Thoracic aorta (tissue), 2 donors: ENCODE measurements around the gene SFXN3. TPM values are rescaled to one million over a fixed set of nuclear protein-coding genes. Genes with fewer than 3 reads are reported as not detected.
A peak's percentile ranks its signal among the peaks of the same experiment; 100 is the strongest.

Source experiments
- ATAC-seq: fragments of 150-250 bp; one replicate; pipeline ENCODE4 v1.8.0; 2017; ENCODE audit warnings: low read depth; ENCODE audit not compliant: insufficient number of reproducible peaks, low FRiP score
- DNase-seq: peaks from one replicate; pipeline ENCODE4 v3.0.0-alpha.2; 2020; ENCODE audit warnings: low spot score
- H3K27ac ChIP-seq, 2 donors: fragments of 200-600 bp; sonication (generic); 1 replicate in 1 of 2; 2 replicates in 1 of 2; pipeline ENCODE4 v1.5.1; 2016; ENCODE audit warnings: mild to moderate bottlenecking in 2 of 2, moderate library complexity in 2 of 2
- H3K27me3 ChIP-seq: fragments of 200-600 bp; sonication (generic); replicated peaks from 2 replicates; pipeline ENCODE4 v1.6.0; 2016; ENCODE audit warnings: mild to moderate bottlenecking; ENCODE audit not compliant: insufficient read depth
- H3K36me3 ChIP-seq: fragments of 200-600 bp; sonication (generic); one replicate; pipeline ENCODE4 v1.5.1; 2016
- H3K4me1 ChIP-seq, 2 donors: fragments of 200-600 bp; sonication (generic); 1 replicate in 1 of 2; 2 replicates in 1 of 2; pipeline versions ENCODE4 v1.5.1 to v1.6.0; 2016; ENCODE audit warnings: low read depth in 2 of 2, mild to moderate bottlenecking in 1 of 2; ENCODE audit not compliant: control insufficient read depth in 1 of 2
- H3K4me3 ChIP-seq: fragments of 200-600 bp; sonication (generic); 2 replicates; pipeline ENCODE4 v1.5.1; 2016; ENCODE audit warnings: mild to moderate bottlenecking
- H3K9me3 ChIP-seq: fragments of 200-600 bp; sonication (generic); 2 replicates; pipeline ENCODE4 v1.5.1; 2016
- CTCF ChIP-seq: fragments of 200-600 bp; sonication (generic); IDR thresholded peaks from one replicate; pipeline ENCODE4 v1.5.1; 2019; ENCODE audit warnings: antibody characterized with exemption
- total RNA-seq, 2 donors: library from RNA; depleted of rRNA; stranded (reverse); fragments of >200 nt; gene quantifications; one replicate each; pipeline versions ENCODE4 v1.1.0 to v1.2.3, GENCODE V29; 2016

SFXN3 gene
- total RNA-seq, 2 donors from 2014 or later = 136 to 206 TPM

DNA sequence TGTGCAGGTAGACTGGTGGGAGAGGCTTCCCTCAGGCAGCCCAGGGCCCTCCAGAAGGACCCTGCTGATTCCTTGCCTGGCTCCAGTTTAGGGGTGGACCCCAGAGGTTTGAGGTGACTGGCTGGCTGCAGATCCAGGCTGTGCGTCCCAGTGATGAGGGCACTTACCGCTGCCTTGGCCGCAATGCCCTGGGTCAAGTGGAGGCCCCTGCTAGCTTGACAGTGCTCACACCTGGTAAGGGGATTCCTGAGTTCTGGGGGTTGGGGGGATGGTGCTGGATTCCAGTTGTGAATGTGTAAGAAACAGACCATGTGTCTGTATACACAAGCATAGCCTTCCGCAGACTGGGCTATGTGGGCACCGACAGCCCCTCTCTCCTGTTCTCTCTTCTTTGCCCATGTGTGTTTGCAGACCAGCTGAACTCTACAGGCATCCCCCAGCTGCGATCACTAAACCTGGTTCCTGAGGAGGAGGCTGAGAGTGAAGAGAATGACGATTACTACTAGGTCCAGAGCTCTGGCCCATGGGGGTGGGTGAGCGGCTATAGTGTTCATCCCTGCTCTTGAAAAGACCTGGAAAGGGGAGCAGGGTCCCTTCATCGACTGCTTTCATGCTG is 33.5 kb downstream of the SFXN3 start:
- DNase-seq (no peak), ATAC-seq (no peak)
- no peaks in the 10 kb centered on the region for H3K36me3 ChIP-seq
- H3K4me1 ChIP-seq = peaks cover 20 to 57% of the 10 kb centered on the region in 2 donors
- H3K27ac ChIP-seq = no peak overlapping the region
- H3K4me3 ChIP-seq = no peak overlapping the region
- H3K27me3 ChIP-seq = no peaks in the 10 kb centered on the region
- no peaks in the 10 kb centered on the region for H3K9me3 ChIP-seq
- no peak for TF ChIP-seq CTCF

DNA sequence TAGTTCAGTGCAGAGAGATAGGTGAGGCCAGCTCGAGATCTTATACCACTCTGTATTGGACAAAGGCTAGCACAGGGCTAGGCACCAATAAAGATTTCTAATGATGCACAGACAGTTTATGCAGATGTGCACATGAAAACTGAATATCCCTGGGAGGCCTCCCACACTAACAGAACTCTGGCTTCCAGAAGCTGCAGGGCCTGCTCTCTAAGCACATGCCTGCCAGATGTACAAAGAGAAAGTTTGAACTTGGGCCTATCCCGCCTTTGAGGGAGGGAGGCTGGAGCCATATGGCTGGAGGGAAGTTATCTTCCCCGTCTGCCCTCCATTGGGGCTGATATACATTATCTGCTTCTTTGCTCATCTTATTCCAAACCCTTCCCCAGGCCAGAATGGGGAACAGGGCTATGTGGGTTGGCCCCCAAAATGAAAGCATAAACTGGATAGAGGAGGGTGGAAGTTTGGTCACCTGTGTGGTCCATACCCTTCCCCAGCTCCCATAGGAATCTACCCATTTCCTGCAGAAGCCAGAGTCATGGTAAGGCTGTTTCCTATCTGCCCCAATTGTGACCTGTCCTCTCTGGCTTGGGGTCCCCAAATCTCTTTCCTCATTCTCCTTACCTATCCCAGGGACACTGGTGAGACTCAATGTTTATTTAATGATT is 34.6 kb downstream of the SFXN3 start:
- no peak for DNase-seq
- no peaks in the 10 kb centered on the region for H3K27me3 ChIP-seq
- H3K4me3 ChIP-seq = peak overlapping the region; percentile 87
- peak overlapping the region; percentile 63 to 77 for H3K27ac ChIP-seq
- peaks cover 16 to 51% of the 10 kb centered on the region in 2 donors for H3K4me1 ChIP-seq
- no peak for ATAC-seq
- no peaks in the 10 kb centered on the region for H3K9me3 ChIP-seq
- no peak for TF ChIP-seq CTCF
- no peaks in the 10 kb centered on the region for H3K36me3 ChIP-seq

- no peaks in the 10 kb centered on the region for H3K9me3 ChIP-seq
- H3K4me1 ChIP-seq = peaks cover 16 to 50% of the 10 kb centered on the region in 2 donors
- no peaks in the 10 kb centered on the region for H3K27me3 ChIP-seq
- no peaks in the 10 kb centered on the region for H3K36me3 ChIP-seq
- peak; percentile 31 for TF ChIP-seq CTCF
- ATAC-seq = peak; percentile 6
- peak overlapping the region; percentile 87 for H3K4me3 ChIP-seq
- H3K27ac ChIP-seq = peak overlapping the region; percentile 63 to 77
- no peak for DNase-seq
These were observed 35.3 kb downstream of the SFXN3 start for GRCh38 chr10:101066146-101066895.

- Histone ChIP-seq H3K9me3 (no peaks in the 10 kb centered on the region), H3K27ac (peak overlapping the region; percentile 63 to 77), H3K4me3 (peak overlapping the region; percentile 87), H3K27me3 (peaks cover 4% of the 10 kb centered on the region), H3K36me3 (no peaks in the 10 kb centered on the region), H3K4me1 (peaks cover 16 to 43% of the 10 kb centered on the region in 2 donors)
- ATAC-seq = no peak
- TF ChIP-seq CTCF = no peak
- no peak for DNase-seq
These were observed 35.9 kb downstream of the SFXN3 start for GRCh38 chr10:101066896-101067355.
